Activated CD8-positive, alpha-beta memory T cell treated with anti-CD3 and anti-CD28 coated beads, Interleukin-2, amount 50 U/mL, for 4 hours (primary cell): Measurements from ENCODE around the gene NCKAP5.

ENCODE experiments used
- DNase-seq: peaks from one replicate; pipeline ENCODE4 v3.0.0-alpha.2; 2020

The NCKAP5 gene

GRCh38 chr2:133420788-133421187 is 147.5 kb downstream of the NCKAP5 start:
- no peak for DNase-seq

DNA sequence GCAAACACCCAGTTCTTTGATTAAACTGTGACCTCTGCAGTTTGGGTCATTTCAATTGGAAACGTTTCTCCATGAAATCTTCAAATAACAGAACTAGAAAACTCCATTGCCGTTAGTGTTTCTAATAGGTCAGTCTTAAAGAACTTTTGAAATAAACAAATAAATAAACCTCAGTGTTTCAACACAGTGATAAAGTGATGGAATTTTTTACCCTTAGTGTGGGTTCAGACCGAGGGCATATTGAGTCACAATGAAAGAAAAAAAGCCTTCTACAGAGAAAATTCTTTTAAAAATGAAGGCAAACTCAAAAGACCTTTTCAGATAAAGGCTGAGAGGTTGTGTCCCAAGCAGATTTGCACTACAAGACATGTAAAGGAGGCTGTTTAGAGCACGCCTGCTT is 149.6 kb downstream of the NCKAP5 start:
- no peak for DNase-seq

- DNase-seq, result no peak
Measured at GRCh38 chr2:133418021-133418420, 150.2 kb downstream of the NCKAP5 start.

GRCh38 chr2:133417415-133417814 is 150.8 kb downstream of the NCKAP5 start:
- DNase-seq, result no peak

DNA sequence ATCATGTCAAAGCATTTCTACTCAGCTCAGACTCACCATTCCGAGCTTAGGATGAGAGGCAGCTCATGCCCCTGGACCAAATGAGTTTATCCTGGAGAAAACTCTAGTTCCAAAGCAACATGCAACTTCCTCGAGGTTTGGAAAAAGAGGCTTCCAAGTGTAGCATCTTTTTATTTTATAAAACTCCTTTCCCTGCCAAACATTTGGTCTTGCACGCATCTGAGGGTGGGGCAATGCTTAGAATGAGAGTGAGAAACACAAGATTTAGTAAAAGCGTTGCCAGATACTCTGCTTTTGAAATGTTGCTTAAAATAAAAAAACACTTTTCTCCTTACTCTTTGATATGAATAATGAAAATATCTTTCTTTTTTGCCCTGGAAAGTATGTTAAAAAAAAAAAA is 151.5 kb downstream of the NCKAP5 start:
- no peak for DNase-seq

GRCh38 chr2:133416146-133416545 is 152.1 kb downstream of the NCKAP5 start:
- no peak for DNase-seq

- no peak for DNase-seq
Measured at GRCh38 chr2:133415210-133415876, 152.9 kb downstream of the NCKAP5 start.

DNA sequence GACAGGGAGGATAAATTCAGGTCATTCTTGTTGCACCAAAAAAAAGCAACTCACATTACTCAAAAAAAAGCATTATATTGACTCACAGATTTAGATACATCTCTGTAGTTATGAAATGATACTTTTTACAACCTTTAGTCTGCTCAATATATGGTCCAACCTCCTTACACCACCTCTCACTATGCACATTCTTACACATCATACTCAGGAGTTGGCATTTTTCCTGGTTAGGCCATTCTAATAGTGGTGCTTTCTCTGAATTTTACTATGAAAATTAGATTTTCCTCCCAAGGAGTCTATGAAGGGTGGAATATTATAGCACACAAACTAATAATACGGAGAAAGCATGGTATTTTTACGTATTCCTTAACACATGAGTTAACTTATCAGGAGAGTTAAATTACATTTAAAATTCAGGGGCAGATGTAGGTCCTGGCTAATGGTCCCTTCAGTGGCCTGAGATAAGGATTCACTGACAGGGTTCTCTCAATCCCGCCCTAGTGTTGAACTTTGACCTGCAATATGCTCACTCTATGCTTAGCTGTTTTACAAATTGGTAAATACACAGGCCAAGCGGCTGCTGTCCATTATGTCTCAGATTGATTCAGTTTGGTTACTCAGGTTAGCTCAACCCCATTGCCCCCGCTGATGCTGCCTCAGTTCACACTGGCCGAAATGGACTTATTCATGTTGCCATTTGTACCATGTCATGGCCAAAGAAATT is 153.6 kb downstream of the NCKAP5 start:
- no peak for DNase-seq

- DNase-seq, result no peak
Measured at GRCh38 chr2:133413863-133414262, 154.4 kb downstream of the NCKAP5 start.

DNA sequence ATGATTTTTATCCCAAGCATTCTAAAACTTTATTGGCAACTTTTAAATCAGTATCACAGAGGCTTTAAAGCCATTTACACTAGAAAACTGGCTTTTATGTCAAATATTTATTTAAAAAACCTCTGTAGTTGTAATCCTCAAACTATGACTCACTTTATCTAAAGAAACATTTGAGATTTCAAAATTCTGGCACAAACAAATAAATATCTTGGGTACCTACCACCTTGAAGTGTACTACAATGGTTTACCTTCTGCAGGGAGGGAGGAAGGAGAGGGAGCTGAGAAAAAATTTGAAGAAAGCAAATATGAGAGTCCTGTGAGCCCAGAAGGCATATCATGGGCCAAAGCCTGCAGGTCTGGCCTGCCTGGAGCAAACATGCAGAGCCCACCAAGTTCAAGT is 155.6 kb downstream of the NCKAP5 start:
- no peak for DNase-seq

DNA sequence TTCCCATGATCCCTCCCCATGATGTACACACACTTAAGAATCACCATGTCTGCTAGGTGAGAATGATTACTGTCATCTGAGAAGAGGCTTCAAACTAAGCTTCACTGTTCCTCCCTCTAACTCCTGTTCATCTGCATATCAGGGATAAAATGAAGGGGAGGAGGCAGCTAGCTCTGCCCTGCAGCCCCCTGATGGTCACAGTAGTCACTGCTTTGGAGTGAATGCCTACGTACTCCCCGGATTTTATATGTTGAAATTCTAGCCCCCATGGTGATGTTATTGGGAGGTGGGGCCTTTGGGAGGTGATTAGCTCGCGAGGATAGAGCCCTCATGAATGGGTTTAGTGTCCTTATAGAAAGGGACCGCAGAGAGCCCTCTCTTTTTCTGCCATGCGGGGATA is 156.4 kb downstream of the NCKAP5 start:
- no peak for DNase-seq

DNA sequence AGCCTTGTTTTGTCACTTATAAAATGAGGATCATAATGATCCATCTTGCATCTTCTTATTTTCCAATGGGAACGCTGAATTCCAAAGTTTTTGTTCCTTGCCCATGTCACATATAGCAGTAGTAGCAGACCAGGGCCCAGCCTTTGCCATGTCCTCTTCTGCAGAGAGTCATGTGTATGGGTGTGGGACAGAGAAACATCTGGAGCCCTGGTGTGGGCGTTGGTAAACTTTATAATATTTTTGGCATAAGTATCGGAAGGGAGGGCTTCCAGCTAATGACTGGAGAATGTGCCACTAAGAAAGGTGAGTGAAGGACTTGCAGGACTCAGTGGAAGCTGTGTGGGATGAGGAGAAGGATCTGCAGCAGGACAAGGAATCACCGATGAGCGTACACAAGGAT is 157.2 kb downstream of the NCKAP5 start:
- DNase-seq, result no peak

DNA sequence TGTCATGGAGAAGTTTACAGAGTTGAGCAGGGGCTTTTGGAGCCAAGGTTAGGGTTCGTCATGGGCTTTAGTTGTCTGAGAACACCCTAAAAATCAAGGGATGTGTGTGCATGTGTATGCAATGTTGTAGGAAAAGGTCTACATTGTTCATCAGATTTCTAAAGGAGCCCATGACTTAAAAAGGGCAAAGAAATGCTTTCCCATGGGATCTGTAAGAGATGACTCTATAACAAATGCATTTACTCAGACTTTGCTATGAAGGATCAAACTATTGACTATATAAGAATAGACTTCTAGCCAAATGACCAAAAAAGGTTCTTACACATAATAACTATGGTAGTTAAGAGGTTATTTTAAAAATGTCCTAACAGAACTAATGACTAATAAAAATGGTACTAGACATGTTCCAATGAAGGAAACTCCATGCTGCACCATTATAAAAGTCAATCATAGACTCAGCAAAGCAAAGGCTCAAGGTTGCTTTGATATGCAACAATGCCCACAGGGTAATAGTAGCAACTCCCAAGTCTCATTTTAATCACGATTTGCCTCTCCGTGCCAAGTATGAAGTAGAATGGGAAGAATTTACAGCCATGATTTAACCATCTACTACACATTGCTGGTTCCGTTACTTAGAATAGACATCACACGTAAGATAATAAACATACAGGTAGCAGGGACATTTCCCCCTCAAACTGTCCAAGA is 158.5 kb downstream of the NCKAP5 start:
- no peak for DNase-seq

DNA sequence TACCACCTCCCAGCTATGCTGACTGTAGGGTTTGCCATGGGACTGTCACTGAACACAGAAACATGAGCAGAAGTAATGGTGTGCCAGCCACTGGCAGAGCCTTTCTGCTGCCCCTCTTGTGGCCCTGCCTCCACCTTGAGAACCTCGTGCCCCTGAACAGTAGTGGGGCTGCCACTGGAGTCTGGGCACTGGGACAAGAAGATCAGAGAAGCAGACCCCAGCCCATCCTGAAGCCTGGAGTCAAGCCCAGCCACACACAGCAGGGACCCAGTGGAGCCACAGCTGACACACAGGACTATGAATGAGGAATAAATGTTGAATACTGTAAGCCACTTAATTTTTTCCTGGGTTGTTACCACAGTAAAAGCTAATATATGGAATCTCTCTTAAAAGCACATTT is 159.6 kb downstream of the NCKAP5 start:
- no peak for DNase-seq

DNA sequence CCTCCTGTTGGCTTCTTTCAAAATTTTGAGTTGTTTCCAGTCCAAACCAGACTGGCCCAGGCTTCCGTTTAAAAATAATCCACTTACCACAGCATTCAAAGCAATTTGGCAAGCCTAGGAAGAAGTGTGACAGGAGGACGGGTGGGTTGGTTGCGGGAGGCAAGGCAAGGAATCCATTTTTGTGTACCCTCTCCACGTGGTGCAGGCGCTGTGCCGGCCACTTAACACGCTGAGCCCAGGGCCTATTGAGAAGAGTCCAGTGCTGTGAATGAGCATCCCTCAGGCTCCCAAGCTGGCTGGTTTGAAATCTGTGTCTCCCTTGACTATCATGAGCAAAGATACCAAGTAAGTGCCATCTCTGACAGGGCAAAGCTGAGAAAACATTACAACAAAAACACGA is 160.9 kb downstream of the NCKAP5 start:
- DNase-seq, result no peak

GRCh38 chr2:133405252-133405651 is 163.0 kb downstream of the NCKAP5 start:
- DNase-seq, result no peak

- no peak for DNase-seq
Measured at GRCh38 chr2:133400411-133400810, 167.9 kb downstream of the NCKAP5 start.

DNA sequence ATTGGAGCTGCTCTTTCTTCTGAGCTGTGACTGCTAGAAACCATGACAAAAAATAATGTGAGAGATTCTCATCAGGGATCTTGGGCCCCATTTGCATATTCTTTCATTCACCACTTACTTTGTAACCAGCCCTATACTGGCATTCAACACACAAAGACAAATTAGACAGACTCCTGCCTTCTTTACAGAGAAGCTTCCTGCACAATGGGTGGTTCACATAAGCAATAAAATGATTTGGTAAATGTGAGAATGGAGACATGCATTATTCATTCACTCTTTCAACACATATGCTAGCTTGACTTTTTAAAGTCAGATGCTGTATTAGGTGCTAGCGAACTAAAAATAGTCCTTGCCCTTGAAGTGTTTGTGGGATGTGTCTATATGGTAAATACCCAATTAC is 174.4 kb downstream of the NCKAP5 start:
- DNase-seq, result no peak

DNA sequence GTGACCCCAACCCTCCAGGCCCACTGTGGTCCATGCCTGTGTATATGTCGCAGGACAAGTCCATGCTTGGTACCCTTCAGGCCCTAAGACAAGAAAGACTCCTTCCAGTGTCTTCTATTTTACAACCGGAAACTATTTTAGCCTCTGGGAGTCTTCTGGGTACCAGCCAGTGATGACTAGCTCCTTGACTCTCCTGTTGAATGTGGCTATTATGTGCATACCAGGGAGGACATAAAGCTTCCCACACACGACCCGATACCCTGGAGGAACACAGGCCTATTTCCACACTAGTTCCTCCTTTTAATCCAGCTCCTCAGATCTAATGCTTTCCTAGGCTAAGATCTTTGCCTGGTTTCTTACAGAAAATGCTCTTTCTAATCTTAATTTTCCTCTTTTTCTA is 178.1 kb downstream of the NCKAP5 start:
- no peak for DNase-seq

DNA sequence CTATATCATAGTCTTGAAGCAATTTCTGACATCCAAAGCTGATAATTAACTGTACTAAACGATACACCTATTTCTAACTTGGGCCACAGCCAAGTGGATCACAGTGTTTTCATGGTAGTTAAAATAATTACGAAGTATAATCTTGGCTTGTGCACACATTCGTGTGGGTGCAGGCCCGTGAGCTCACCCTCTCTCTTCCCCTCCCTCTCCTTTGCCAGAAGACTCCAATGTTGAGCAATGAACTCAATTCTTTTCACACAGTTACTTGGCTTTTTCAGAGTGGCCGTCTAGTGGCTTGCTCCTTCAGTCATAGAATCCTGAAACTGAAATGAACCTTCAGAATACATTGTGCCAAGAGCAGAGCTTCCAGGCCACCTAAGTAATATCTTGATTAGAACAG is 178.7 kb downstream of the NCKAP5 start:
- DNase-seq, result no peak

- no peak for DNase-seq
Measured at GRCh38 chr2:133382566-133382965, 185.7 kb downstream of the NCKAP5 start.

- no peak for DNase-seq
Measured at GRCh38 chr2:133380991-133381390, 187.3 kb downstream of the NCKAP5 start.

DNA sequence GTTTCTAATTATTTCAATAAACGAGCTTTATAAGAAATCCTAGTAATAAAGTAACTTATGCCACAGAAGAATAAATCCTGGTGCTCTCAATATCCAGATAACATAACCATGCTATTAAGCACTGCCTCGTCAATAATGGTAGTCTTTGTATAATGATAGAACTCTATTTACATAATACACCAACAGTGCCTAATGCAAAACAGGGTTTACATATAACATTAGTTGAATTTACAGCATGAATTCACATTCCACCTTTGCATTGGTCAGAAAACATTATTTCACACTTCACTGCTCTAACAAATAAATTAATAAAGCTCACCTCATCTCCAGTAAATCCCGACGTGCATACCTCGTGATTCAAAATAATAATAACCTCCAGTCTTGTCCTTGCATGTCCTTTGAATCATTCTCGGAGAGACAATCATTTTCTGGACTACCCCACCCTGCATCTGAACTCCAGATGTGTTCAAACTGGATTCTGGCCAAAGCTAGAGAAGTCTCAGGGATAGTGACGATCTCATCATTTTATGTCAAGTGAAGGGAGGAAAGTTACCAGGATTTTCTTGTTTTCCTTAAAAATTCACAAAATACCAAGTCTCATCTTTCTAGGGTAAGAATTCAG is 189.2 kb downstream of the NCKAP5 start:
- DNase-seq, result no peak

DNA sequence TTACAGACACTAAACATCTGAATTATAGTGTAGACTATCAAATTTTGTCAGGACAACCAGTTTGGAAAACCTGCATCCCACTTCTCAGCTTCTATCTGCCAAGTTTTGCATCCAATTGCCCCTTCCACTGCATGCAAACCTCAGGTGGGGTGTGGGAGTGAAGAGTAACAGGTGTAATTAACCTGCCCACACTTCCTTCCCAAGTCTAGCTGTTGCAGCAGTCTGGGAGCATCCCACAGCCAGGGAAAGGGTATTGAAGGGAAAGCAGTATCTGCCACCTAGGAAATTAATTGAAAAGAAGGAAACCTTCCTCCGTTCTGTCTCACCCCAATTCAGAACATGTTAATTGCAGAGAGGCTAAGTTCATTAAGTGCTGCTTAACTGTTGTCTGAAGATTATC is 189.9 kb downstream of the NCKAP5 start:
- DNase-seq, result no peak
